NB4 (cell line): Measurements from ENCODE around the gene AUTS2.

ENCODE experiments used
- DNase-seq: peaks from one replicate; pipeline ENCODE4 v3.0.0; 2010; ENCODE audit warnings: low read depth
- H3K4me3 ChIP-seq: one replicate; pipeline ENCODE4 v1.5.1; 2011; ENCODE audit warnings: mild to moderate bottlenecking, low read depth, low read length, moderate library complexity
- MYC ChIP-seq: IDR thresholded peaks from 2 replicates; pipeline ENCODE4 v1.6.1; 2011; ENCODE audit warnings: low read depth, low read length
- POLR2A ChIP-seq: IDR thresholded peaks from 2 replicates; pipeline ENCODE4 v1.6.1; 2011; ENCODE audit warnings: mild to moderate bottlenecking; ENCODE audit not compliant: insufficient read length; ENCODE audit errors: extremely low read depth
- TF ChIP-seq, protein P1 (sequence below): IDR thresholded peaks from 2 replicates; pipeline ENCODE4 v1.6.1; 2011; ENCODE audit warnings: low read depth, low read length
- TF ChIP-seq, protein P2 (sequence below): IDR thresholded peaks from one replicate; pipeline ENCODE4 v1.5.1; 2012; ENCODE audit warnings: low read depth, low read length

Gene AUTS2

DNA sequence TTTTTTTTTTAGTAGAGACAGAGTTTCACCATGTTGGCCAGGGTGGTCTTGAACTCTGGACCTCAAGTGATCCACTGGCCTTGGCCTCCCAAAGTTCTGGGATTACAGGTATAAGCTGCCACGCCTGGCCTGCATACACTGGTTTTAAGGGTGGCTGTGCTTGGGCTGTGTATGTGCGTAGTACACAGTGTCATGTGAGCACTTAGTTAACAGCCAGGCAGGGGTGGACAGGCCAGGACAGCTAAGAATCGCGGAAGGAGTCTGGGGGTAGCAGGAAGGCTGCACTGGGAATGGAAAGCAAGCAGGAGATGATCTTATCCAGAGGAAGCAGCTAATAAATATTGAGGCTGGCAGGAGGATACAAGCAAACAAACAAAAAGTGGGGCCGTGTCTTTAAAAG lies 1153.6 kb downstream of the AUTS2 start:
- H3K4me3 ChIP-seq: no peak overlapping the region
- TF ChIP-seq, protein P1, sequence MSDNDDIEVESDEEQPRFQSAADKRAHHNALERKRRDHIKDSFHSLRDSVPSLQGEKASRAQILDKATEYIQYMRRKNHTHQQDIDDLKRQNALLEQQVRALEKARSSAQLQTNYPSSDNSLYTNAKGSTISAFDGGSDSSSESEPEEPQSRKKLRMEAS: no peak
- TF ChIP-seq, protein P2, sequence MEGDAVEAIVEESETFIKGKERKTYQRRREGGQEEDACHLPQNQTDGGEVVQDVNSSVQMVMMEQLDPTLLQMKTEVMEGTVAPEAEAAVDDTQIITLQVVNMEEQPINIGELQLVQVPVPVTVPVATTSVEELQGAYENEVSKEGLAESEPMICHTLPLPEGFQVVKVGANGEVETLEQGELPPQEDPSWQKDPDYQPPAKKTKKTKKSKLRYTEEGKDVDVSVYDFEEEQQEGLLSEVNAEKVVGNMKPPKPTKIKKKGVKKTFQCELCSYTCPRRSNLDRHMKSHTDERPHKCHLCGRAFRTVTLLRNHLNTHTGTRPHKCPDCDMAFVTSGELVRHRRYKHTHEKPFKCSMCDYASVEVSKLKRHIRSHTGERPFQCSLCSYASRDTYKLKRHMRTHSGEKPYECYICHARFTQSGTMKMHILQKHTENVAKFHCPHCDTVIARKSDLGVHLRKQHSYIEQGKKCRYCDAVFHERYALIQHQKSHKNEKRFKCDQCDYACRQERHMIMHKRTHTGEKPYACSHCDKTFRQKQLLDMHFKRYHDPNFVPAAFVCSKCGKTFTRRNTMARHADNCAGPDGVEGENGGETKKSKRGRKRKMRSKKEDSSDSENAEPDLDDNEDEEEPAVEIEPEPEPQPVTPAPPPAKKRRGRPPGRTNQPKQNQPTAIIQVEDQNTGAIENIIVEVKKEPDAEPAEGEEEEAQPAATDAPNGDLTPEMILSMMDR: no peak
- TF ChIP-seq MYC: no peak
- no peak for TF ChIP-seq POLR2A
- DNase-seq: no peak

DNA sequence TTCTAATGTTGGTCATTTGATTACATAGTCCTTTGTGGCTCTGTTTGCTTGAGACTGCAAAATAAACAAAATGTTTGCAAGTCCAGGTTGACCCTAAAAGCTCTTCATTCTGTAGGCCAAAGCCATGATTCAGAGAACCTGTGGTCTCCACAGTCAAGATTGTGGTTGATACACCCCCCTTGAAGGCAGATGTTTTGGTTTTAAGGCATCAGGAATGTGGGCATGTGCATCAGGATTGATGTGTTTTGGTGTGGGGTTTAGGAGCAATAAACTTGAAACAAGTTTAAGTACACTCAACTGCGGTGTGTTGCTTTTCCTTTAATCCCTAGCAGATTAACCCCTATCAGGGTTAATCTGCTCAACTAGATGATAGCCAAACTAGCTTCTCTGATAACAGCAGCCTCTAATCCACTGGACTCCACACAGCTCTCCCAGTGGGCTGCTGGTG lies 1154.5 kb downstream of the AUTS2 start:
- no peak for TF ChIP-seq POLR2A
- TF ChIP-seq, protein P1: no peak
- no peak for DNase-seq
- H3K4me3 ChIP-seq: no peak overlapping the region

DNA sequence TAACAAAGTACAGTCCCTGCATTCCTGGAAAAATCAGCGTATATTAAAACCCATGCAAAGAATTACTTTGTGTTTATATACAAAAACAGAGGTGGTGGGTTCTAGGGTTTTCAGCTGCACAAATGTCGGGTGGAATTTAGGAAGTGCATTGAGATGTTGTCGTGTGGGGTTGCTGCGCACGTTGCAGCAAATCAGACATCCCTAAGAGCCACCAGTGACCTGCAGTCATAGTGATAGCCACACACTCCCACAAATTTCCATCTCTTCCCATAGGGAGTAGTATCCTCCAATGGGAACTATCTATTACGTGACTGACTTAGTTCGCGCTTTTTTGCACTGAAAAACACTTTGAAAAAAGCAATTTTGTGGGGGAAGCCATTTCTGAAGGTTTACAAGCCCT lies 1158.5 kb downstream of the AUTS2 start:
- no peak overlapping the region for H3K4me3 ChIP-seq
- DNase-seq: no peak
- TF ChIP-seq, protein P2: no peak
- TF ChIP-seq POLR2A: no peak
- TF ChIP-seq MYC: no peak
- TF ChIP-seq, protein P1: no peak

DNA sequence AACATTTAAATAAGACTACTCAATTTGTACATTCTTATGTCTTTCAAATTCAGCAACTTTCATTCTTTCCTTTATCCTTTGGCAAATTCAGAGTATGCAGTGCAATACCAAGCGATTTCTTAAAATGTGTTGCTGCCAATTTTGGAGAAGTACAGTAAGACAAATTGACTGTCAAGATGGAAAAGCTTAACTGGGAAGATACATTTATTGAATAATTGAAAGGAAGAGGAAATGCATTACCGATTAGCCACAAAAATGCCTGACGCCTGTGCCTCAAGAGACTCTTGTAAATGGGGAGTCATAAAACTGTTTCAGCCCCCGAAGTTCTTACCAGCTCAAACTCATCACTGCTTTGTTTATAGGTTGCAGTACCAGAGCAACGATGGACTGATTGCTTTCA lies 1160.4 kb downstream of the AUTS2 start:
- DNase-seq: no peak
- TF ChIP-seq, protein P1: no peak
- TF ChIP-seq POLR2A: no peak
- TF ChIP-seq MYC: no peak
- TF ChIP-seq, protein P2: no peak
- no peak overlapping the region for H3K4me3 ChIP-seq

DNA sequence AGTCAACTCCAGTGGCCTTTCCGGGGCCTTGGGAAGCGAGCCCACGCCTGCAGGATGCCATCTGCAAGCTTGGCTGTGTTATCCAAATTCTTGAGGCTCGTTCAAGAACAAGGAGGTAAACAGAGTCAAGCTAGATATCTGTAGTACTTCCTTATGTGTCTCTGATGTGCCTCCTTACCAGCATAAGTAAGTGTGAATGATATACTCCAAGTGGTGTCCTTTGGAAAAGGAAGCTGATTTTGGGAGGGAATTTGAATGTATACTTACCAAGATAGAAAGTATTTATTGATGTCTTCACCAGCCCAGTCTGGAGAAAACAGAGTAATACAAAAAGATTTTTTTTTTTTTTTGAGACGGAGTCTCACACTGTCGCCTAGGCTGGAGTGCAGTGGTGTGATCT lies 1161.4 kb downstream of the AUTS2 start:
- no peak overlapping the region for H3K4me3 ChIP-seq
- TF ChIP-seq, protein P1: no peak
- TF ChIP-seq, protein P2: no peak
- TF ChIP-seq POLR2A: no peak
- TF ChIP-seq MYC: no peak
- no peak for DNase-seq

DNA sequence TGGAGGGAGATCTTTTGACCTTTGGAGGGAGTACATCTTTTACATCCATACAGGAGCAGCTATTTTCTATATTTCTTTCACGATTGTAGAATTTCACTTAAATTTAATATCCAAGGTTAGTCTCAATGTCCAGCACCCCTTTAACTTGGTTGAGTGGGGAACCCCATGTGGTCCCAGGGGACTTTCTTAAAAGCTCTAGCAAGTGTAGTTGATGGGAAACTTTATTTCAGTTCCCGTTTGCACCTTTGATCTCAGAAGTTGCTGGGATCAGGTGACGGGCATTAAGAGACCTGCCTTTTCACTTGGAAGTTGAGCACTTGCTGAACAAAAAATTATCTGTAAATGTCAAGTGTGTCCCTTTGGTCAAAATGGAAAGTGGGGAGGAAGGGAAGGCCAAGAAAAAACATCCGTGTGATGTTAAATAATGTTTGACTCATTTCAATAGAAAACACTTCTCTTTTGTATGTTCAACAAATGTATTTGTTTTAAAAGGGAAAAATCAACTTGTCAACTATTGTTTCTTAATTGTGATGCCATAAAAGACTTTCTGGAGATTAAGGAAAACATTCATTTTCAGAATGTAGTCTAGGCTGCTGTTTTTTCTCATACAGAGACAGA lies 1163.5 kb downstream of the AUTS2 start:
- DNase-seq: no peak
- TF ChIP-seq POLR2A (no peak), MYC (no peak)
- TF ChIP-seq, protein P2: no peak
- TF ChIP-seq, protein P1: no peak
- no peak overlapping the region for H3K4me3 ChIP-seq
